ENCODE results near the gene RPL41. TPM values are rescaled to one million over a fixed set of nuclear protein-coding genes. Genes with fewer than 3 reads are reported as not detected.

RPL41 gene
- total and polyA plus RNA-seq, 9 of the 15 experiments (the other 6 are each of a cell fraction or from before 2014, with no cell fraction given) = 3,403 to 11,276 (median 5,604) TPM

- 0 out of 2 replicates have a peak, but pooled peaks have one; percentile 38 for TF ChIP-seq THRB (CRISPR knock-in tag; conservative IDR thresholded peaks at IDR 0.05)
- TF ChIP-seq TAF9B (IDR thresholded peaks at IDR 0.05; ENCODE audit: partially characterized antibody) = no peak
Measured at GRCh38 chr12:56146492-56147460, 30.3 kb downstream of the RPL41 start (continued).

- DNase-seq (ENCODE audit: extremely low read depth in 1 of 4, low spot score in 3 of 4) (no peak), FAIRE-seq (no peak), ATAC-seq (no peak)
- no TSS peak for BruUV-seq (replicated peaks)
- H3K4me2 ChIP-seq (ENCODE audit: insufficient read depth, low read length) = no peak overlapping the region
- intact Hi-C loops (cut with micrococcal nuclease) (no loop called here), in situ Hi-C loops (cut with MboI) (no loop called here)
- 61% methylated on average over 3 of the region's 3 CpGs for WGBS (ENCODE audit: insufficient coverage, low coverage, missing lambda C conversion rate)
- H3K27ac ChIP-seq (ENCODE audit: extremely low read depth, low read depth, low read length) = no peak overlapping the region
- H3K27me3 ChIP-seq (ENCODE audit: control insufficient read depth in 2 of 2, insufficient read depth in 2 of 2, low read length in 2 of 2) = no peaks in the 10 kb centered on the region
- CTCF ChIA-PET (ENCODE audit: low intra/inter-chr PET ratio) = no interaction called here
- H3K79me2 ChIP-seq (ENCODE audit: control insufficient read depth, insufficient read depth, low read length) = peaks cover 24% of the 10 kb centered on the region
- H3K9me1 ChIP-seq (ENCODE audit: control insufficient read depth, insufficient read depth, low read length) = no peaks in the 10 kb centered on the region
- peaks cover 18% of the 10 kb centered on the region; the same call in 2 of the 3 replicates for H3K36me3 ChIP-seq (ENCODE audit: control insufficient read depth, insufficient read depth, low read length)
- no peak overlapping the region for H3K9ac ChIP-seq (ENCODE audit: insufficient read depth in 1 of 2, low read depth in 2 of 2, low read length in 2 of 2)
- POLR2A ChIA-PET = interaction anchor here (0.6 to 2.3 kb wide), 8 partner anchors 9 to 24 kb away, joined by 3 to 14 read pairs (median 4); partner anchors contain the start of genes ESYT1 and MYL6
- H3K4me3 ChIP-seq = no peak overlapping the region
- peaks cover 31 to 33% of the 10 kb centered on the region in 2 experiments; a peak in 4 of 5 replicates for H3K4me1 ChIP-seq (replicated peaks in 1 of 2; ENCODE audit: control insufficient read depth in 2 of 2, insufficient read depth in 2 of 2, low read length in 2 of 2)
- H4K20me1 ChIP-seq (replicated peaks; ENCODE audit: control insufficient read depth, insufficient read depth, low read length) = 0 out of 2 replicates have a peak, but pooled peaks cover 3% of the 10 kb centered on the region
- no peaks in the 10 kb centered on the region for H3K9me3 ChIP-seq (replicated peaks; ENCODE audit: control insufficient read depth, insufficient read depth, low read depth, low read length)
- no peak overlapping the region for H2AFZ ChIP-seq (ENCODE audit: low read depth, low read length)
- 0 out of 2 replicates have a peak, but pooled peaks have one; percentile 29 for TF ChIP-seq ARID1B (IDR thresholded peaks at IDR 0.05)
- peak in 1 of 2 experiments; percentile 64; a peak in 2 of 4 replicates for TF ChIP-seq RAD21 (CRISPR knock-in tag; conservative IDR thresholded peaks at IDR 0.05 in 1 of 2, IDR thresholded peaks at IDR 0.05 in 1 of 2)
- peak; percentile 100 for TF ChIP-seq NFIC (IDR thresholded peaks at IDR 0.05)
- no peak for TF ChIP-seq HNRNPL (IDR thresholded peaks at IDR 0.05; ENCODE audit: low read depth, low read length)
- 0 out of 2 replicates have a peak, but pooled peaks have one; percentile 6 for TF ChIP-seq TAL1 (IDR thresholded peaks at IDR 0.05)
- peak in 1 of 2 experiments; percentile 89 for TF ChIP-seq NCOA2 (IDR thresholded peaks at IDR 0.05; ENCODE audit: partially characterized antibody in 2 of 2)
- TF ChIP-seq SMARCA4 (IDR thresholded peaks at IDR 0.05) = 0 out of 2 replicates have a peak, but pooled peaks have one; percentile 17
- no peak for TF ChIP-seq POLR2H (tag; IDR thresholded peaks at IDR 0.05; ENCODE audit: low read depth)
- no peak for TF ChIP-seq ESRRA (IDR thresholded peaks at IDR 0.05; ENCODE audit: borderline replicate concordance, low read depth)
- peak; percentile 99 for TF ChIP-seq SMAD1 (IDR thresholded peaks at IDR 0.05; ENCODE audit: low read depth, low read length, partially characterized antibody)
- TF ChIP-seq CSDE1 (IDR thresholded peaks at IDR 0.05) = no peak
- TF ChIP-seq ZNF12 (CRISPR knock-in tag; IDR thresholded peaks at IDR 0.05) = no peak
- no peak for TF ChIP-seq KAT7 (CRISPR knock-in tag; IDR thresholded peaks at IDR 0.05; ENCODE audit: borderline replicate concordance)
- TF ChIP-seq ATF3 (IDR thresholded peaks at IDR 0.05) = peak; percentile 61
- no peak for TF ChIP-seq ATF3 (CRISPR knock-in tag; conservative IDR thresholded peaks at IDR 0.05)
- TF ChIP-seq ATF7 (IDR thresholded peaks at IDR 0.05) = 0 out of 2 replicates have a peak, but pooled peaks have one; percentile 30
- TF ChIP-seq NFIX (CRISPR knock-in tag; IDR thresholded peaks at IDR 0.05; ENCODE audit: low read depth) = peak; percentile 100
Measured at GRCh38 chr12:56150563-56150962, 34.1 kb downstream of the RPL41 start.

Measured in K562 (cell line).